HL-60 (cell line): Measurements from ENCODE around the gene SFXN1.

Experiments used
- DNase-seq, 2 experiments: peaks; one replicate each; pipeline ENCODE4 v3.0.0-alpha.2; 2010 to 2020; ENCODE audit warnings: low read depth in 1 of 2, low spot score in 1 of 2
- H3K27ac ChIP-seq: fragments of 250-450 bp; sonication (Bioruptor Pico); replicated peaks from 2 replicates; pipeline ENCODE4 v1.5.1; 2020; ENCODE audit warnings: mild to moderate bottlenecking, moderate library complexity
- H3K27me3 ChIP-seq: fragments of 250-450 bp; sonication (Bioruptor Pico); 2 replicates; pipeline ENCODE4 v1.5.1; 2021; ENCODE audit warnings: mild to moderate bottlenecking, moderate library complexity; ENCODE audit not compliant: insufficient read depth, poor library complexity, severe bottlenecking
- H3K4me3 ChIP-seq: replicated peaks from 2 replicates; pipeline ENCODE4 v1.5.1; 2011; ENCODE audit warnings: mild to moderate bottlenecking, control low read depth, low read length; ENCODE audit not compliant: insufficient read depth
- CTCF ChIP-seq: IDR thresholded peaks from one replicate; pipeline ENCODE4 v1.5.1; 2011; ENCODE audit warnings: low read length, control low read depth, inconsistent platforms; ENCODE audit not compliant: insufficient read depth
- GABPA ChIP-seq: IDR thresholded peaks from 2 replicates; pipeline ENCODE4 v1.6.1; 2012; ENCODE audit warnings: low read depth
- POLR2AphosphoS5 ChIP-seq: IDR thresholded peaks from 2 replicates; pipeline ENCODE4 v1.6.1; 2012; ENCODE audit warnings: low read depth
- REST ChIP-seq: IDR thresholded peaks from 2 replicates; pipeline ENCODE4 v1.6.1; 2012; ENCODE audit warnings: low read depth; ENCODE audit not compliant: insufficient replicate concordance
- SPI1 ChIP-seq: IDR thresholded peaks from 2 replicates; pipeline ENCODE4 v1.6.1; 2012; ENCODE audit warnings: low read depth, mild to moderate bottlenecking, borderline replicate concordance

SFXN1 gene

GRCh38 chr5:175555168-175555785 is 76.9 kb downstream of the SFXN1 start:
- DNase-seq: no peak
- Histone ChIP-seq H3K4me3 (no peak overlapping the region), H3K27me3 (no peaks in the 10 kb centered on the region), H3K27ac (no peak overlapping the region)
- TF ChIP-seq GABPA (no peak), REST (no peak), POLR2AphosphoS5 (no peak)

DNA sequence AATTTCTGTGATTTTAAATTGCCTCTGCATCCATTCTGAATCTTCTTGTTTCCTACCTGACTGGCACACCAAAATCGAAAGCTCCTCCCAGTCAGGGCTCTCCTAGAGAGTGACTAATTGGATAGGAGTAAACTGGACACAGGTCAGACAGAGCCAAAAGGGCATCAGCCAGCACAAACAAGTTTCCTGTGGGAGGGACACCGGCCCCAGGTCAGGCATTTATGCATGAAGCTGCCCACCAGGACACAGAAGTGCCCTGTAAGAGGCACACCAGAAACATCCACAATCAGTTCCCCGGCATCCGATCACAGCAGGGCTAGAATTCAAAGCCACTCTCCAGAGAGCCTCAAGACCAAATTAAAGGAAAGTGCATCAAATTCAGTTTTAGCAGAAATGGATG is 78.4 kb downstream of the SFXN1 start:
- DNase-seq: no peak
- TF ChIP-seq SPI1 (no peak), CTCF (no peak), POLR2AphosphoS5 (no peak), GABPA (no peak), REST (no peak)
- Histone ChIP-seq H3K27ac (no peak overlapping the region), H3K4me3 (no peak overlapping the region), H3K27me3 (no peaks in the 10 kb centered on the region)

DNA sequence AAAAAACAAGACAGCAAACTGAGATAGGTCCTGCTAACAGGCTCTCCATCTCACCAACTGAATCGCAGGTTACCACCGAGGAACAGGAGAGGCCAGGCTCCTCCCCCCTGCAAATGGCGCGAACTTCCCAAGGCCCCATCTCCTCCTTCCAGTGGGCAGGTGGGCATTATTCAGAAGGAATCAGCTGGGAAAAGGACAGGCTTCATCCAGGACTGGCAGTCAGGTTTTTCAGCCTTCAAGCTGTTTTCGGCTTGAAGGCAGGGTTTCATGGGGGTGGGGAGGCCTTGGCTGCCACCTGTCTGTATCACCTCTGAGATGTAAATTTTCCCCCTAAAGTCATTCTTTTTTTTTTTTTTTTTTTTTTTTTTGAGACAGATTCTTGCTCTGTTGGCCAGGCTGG is 79.4 kb downstream of the SFXN1 start:
- TF ChIP-seq CTCF (no peak), GABPA (no peak), POLR2AphosphoS5 (no peak), SPI1 (no peak), REST (no peak)
- Histone ChIP-seq H3K27me3 (no peaks in the 10 kb centered on the region), H3K4me3 (no peak overlapping the region), H3K27ac (no peak overlapping the region)
- no peak for DNase-seq
